Activated CD4-positive, alpha-beta T cell treated with anti-CD3 and anti-CD28 coated beads, Interleukin-2, amount 50 U/mL, for 24 hours (primary cell): ENCODE measurements around the gene ANKRD17.
"Not testable (repeated sequence)": the region's sequence is repeated elsewhere in the genome, so short reads cannot be mapped to it uniquely, and the experiment has no call there.

Experiments
- DNase-seq, 2 donors: peaks; one replicate each; pipeline ENCODE4 v3.0.0-alpha.2; 2020; ENCODE audit warnings: low read depth in 1 of 2, low spot score in 1 of 2

Gene ANKRD17, protein sequence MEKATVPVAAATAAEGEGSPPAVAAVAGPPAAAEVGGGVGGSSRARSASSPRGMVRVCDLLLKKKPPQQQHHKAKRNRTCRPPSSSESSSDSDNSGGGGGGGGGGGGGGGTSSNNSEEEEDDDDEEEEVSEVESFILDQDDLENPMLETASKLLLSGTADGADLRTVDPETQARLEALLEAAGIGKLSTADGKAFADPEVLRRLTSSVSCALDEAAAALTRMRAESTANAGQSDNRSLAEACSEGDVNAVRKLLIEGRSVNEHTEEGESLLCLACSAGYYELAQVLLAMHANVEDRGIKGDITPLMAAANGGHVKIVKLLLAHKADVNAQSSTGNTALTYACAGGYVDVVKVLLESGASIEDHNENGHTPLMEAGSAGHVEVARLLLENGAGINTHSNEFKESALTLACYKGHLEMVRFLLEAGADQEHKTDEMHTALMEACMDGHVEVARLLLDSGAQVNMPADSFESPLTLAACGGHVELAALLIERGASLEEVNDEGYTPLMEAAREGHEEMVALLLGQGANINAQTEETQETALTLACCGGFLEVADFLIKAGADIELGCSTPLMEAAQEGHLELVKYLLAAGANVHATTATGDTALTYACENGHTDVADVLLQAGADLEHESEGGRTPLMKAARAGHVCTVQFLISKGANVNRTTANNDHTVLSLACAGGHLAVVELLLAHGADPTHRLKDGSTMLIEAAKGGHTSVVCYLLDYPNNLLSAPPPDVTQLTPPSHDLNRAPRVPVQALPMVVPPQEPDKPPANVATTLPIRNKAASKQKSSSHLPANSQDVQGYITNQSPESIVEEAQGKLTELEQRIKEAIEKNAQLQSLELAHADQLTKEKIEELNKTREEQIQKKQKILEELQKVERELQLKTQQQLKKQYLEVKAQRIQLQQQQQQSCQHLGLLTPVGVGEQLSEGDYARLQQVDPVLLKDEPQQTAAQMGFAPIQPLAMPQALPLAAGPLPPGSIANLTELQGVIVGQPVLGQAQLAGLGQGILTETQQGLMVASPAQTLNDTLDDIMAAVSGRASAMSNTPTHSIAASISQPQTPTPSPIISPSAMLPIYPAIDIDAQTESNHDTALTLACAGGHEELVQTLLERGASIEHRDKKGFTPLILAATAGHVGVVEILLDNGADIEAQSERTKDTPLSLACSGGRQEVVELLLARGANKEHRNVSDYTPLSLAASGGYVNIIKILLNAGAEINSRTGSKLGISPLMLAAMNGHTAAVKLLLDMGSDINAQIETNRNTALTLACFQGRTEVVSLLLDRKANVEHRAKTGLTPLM (N-terminal part only)

DNA sequence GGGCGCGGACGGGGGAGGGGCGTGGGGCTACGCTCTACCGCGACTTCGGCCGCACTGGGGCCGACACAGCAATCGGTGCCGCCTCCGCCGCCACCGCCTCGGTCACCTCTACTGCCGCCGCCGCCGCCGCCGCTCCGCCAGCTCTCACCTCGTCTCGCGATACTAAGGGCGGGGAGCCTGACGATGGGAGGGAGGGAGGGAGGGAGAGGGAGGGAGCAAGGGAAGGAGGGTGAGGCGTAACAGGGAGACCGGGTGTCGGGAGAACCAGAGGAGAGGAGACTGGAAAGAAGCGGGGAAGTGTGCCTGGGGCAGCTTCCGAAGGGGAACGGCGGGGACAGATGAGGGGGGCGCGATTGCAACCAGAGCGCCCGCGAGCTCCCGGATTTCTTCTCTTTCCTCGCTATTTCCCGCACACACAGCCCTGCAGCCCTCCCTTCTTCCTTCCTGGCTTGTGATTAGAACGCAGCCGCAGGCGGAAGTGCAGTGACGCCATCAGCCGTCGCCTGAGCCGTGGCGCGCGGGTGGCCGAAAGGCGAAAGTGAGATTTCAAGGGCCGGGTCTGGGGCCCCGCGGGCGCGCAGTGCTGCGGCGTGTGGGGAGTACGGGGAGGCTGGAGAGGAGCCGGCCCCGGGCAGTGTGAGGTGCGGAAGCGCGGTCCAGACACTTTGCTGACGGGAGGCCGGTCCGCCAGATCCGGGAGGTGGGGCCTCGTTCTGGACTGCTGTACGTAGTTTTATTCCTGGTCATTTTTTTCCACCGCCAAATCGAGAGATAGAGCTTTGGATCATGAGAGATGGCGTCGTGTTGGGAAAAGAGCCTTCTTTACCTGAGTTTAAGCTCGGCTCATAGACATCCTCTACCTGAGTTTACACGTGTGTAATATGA lies at the start of gene ANKRD17:
Gene ANKRD17, minus strand, starts transcription at position 113 of the 885 bp plus-strand sequence. CDS start 130 bp downstream, outside the sequence.
- peak; percentile 85 to 87 for DNase-seq

DNA sequence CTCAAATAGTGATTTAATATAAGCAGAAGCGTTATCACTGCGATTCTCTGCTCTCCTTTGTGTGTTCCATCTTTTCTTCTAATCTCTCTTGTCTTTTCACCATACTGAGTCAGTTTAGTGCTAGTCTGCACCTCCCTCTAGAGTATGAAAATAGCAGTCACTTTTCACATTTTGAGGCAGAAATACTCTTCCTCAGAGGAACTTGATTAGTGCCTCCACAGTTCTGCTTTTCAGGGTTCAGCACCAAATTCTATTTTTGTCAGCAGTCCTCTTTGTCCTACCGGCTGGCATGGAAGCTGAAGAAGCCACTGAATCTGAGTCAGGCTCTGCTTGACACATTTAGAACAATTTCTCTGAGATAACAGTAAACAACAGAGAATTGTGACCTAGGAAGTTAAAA lies 49.7 kb upstream of the ANKRD17 start:
- no peak for DNase-seq

GRCh38 chr4:73303711-73304110 lies 45.1 kb upstream of the ANKRD17 start:
- no peak for DNase-seq

GRCh38 chr4:73299548-73300280 lies 41.1 kb upstream of the ANKRD17 start:
- DNase-seq = no peak

DNA sequence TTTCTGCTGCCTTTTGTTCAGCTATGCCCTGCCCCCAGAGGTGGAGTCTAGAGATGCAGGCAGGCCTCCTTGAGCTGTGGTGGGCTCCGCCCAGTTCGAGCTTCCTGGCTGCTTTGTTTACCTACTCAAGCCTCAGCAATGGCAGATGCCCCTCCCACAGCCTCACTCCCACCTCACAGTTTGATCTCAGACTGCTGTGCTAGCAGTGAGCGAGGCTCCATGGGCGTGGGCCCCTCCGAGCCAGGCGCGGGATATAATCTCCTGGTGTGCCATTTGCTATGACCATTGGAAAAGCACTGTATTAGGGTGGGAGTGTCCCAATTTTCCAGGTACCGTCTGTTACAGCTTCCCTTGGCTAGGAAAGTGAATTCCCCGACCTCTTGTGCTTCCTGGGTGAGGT lies 34.1 kb upstream of the ANKRD17 start:
- DNase-seq = not testable (repeated sequence)

DNA sequence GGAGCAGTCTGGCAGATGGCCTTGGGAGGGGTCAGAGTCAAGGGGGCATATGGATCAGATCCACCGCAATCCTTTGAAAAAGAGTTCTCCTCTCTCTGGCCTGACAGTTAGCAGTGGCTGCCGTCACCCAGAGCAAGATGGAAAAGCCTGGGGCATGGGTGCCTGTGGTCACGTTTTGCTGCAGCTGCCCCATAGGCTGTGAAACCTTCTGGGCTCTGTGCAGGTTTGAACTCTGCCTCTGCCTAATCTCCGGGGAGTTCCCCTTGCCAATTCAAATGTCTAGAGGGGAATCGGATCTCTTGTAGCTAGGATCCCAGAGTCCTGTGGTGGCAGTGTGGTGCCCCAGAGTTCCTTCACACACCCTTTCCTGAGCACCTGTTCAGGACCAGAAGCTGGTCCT lies 23.4 kb upstream of the ANKRD17 start:
- no peak for DNase-seq

DNA sequence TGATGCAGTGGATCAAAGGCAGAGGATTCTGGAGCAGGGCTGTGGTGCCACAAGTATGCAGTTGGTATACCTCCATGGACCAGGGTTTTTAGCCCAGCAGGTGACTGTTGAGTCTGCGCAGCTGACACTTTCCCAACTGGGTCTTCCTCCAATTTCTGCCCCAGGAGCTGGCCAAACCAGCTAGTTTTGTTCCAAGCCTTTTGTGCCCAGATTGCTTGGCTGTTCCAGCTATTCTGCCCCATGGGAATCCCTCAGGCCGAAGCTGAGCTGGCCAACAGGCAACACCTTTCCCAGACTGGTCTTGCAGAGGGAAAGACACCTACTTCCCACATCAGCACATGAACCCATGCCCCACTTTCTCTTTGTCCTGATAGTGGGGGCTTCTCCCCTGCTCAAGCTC lies 22.8 kb upstream of the ANKRD17 start:
- no peak for DNase-seq

DNA sequence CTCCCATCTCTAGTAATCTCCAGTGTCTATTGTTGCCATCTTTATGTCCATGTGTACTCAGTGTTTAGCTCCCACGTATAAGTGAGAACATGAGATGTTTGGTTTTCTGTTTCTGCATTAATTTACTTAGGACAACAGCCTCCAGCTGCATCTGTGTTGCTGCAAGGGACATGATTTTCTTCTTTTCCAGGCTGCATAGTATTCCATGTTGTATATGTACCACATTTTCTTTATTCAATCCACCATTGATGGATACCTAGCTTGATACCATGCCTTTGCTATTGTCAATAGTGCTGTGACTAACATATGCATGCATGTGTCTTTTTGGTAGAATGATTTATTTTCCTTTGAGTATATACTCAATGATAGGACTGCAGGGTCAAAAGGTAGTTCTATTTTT lies 18.6 kb upstream of the ANKRD17 start:
- no peak for DNase-seq

GRCh38 chr4:73275318-73275654 lies 16.7 kb upstream of the ANKRD17 start:
- DNase-seq = no peak

GRCh38 chr4:73272816-73273215 lies 14.2 kb upstream of the ANKRD17 start:
- no peak for DNase-seq

DNA sequence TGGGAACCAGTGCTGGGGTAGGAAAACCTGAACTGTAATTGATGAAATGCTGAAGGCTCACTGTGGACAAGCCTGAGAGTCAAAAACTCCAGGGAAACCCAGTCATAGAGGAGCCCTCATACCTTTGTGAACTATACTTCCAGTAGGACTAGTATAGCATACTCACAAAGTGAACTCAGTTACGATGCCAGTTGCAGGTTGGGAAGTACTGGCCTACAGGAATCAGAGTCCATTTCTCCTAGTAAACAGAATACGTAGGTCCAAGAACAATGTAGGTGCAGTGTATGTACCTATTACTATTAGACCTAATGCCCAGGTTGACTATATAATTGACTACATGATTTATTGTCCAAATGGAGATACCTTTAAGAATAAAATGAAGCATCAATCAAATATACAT lies 8.5 kb upstream of the ANKRD17 start:
- DNase-seq = no peak

DNA sequence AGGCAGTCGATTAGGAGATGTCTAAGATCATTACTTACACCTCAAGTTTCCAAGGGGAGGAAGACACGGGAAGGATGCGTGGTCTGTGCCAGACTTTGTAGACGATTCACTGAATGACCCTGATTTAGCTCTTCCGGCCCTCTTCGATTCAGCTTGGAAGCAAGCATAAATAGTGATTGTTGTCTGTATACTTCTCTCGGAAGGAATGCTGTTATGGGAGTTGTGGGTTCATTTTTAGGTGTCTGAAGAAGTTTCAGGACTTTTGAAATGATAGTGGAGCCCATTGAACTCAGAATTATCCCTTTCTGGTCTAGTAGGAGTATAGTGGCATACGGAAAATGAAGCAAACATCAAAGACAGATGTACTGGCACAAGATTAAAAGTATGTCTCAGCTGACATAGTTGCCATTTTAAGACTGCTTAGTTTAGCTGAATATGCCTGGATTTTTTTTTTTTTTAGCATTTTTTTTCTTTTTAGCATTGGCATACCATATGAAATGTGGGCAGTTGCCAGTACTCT lies 1.0 kb upstream of the ANKRD17 start:
- DNase-seq = no peak

DNA sequence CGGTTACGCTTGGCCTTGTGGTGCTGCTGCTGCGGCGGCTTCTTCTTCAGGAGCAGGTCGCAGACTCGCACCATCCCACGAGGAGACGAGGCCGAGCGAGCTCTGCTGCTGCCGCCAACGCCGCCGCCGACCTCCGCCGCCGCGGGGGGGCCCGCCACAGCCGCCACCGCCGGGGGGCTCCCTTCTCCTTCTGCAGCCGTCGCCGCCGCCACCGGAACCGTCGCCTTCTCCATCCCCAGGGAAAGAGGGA lies 237 bp downstream of the ANKRD17 start:
- no peak for DNase-seq

DNA sequence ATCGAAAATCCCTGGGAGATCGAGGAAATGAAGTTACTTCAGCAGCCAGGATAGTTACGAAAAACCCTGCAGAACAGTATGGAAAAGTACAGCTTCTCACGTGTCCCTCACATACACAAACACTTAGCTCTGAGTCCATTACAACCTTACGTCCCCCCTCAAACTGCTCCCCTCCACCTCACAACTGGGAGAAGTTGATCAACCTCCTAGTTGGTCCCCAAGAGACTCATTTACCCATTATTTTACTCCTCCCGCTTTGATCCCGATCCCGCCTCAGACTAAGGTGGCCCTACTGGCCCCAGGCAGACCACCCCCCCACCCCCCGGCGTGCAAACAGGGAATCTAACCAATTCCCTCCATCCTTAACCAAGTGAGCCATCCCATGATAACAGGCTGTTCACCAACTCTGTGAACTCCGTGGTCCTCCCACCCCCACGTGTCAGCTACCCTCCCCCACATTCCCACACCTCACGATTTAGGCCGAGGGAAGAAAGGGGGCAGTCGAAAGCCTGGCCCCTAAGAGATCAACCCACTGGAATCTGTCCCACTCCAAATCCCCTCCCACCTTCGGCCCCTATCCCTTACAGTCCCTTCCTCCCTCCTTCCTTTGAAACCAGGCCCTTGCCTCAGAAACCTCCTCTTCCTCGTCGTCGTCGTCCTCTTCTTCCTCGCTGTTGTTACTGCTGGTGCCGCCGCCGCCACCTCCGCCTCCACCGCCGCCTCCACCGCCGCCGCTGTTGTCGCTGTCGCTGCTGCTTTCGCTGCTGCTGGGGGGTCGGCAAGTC lies 755 bp downstream of the ANKRD17 start:
- DNase-seq = peak in 1 of 2 donors; percentile 18

DNA sequence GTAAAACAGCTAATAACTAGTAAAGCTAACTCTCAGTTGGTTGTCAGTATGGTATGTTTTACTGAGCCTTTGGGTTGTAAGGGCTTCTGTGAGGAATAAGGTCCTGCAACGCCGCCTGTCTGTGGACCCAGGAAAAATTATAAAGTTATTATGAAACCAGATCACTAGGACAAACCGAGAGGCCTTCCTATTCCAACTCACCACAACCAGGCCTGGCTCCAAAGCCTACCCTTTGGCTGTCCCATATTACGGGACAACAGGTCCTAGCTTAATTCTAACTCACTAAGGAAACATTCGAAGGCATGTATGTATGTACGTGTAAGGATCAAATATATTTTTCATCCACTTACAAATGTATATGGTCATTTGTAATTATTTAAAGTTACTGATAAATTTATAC lies 1.4 kb downstream of the ANKRD17 start:
- peak in 1 of 2 donors; percentile 54 for DNase-seq

GRCh38 chr4:73255847-73256246 lies 2.8 kb downstream of the ANKRD17 start:
- DNase-seq = not testable (repeated sequence)

GRCh38 chr4:73252001-73252400 lies 6.6 kb downstream of the ANKRD17 start:
- no peak for DNase-seq

GRCh38 chr4:73251384-73251783 lies 7.2 kb downstream of the ANKRD17 start:
- no peak for DNase-seq

DNA sequence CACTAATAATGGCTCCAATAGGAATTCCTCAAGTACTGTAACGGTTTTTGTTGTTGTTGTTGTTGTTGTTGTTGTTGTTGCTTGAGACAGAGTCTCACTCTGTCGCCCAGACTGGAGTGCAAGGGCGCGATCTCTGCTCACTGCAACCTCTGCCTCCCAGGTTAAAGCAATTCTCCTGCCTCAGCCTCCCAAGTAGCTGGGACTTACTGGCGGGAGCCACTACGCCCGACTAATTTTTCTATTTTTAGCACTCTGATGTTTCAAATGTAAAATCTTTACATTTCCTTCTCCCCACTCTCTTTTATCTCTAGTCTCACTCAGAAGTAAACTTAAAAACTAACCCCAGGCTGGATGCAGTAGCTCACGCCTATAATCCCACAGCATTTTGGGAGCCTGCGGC lies 8.0 kb downstream of the ANKRD17 start:
- no peak for DNase-seq
